Measurements from ENCODE around the gene ZFYVE28.
"Not testable (repeated sequence)": the region's sequence is repeated elsewhere in the genome, so short reads cannot be mapped to it uniquely, and the experiment has no call there.

ZFYVE28 gene

DNA sequence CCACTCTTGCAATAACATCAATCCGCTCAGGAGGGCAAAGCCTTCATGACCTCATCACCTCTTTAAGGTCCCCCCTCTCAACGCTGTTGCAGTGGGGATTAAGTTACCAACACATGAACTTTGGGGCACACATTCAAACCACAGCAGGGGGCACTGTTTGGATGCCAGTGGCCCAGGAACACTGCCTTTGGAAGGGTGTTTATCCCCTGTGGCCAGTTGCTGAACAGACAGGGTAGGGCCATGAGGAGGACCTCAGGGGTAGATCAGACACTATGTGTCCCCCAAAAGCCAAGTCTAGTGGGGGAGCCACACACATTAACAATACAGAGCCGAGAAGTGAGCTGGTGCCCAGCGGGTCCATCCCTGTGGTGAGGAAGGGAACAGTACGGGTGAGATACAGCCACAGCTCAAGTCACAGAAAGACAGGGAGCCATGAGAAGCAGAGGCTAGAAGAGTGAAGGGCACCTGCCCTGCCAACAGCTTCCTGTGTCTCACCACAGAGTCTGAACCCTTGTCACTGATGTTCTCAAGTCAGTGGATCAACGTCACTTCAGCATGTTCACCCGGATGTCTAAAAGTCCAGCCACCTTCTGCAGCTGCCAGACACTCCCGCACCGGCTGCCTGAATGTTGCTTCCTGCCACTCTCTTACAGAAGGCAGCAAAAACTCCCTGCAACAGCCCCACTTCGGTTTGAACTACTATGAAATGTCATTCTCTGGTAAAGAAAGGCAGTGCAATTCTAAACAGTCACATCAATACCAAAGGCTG is 136.7 kb downstream of the ZFYVE28 start:
- peak; percentile 84 for DNase-seq

GRCh38 chr4:2280531-2281300 is 137.7 kb downstream of the ZFYVE28 start:
- DNase-seq, result no peak

- no peak for DNase-seq
Observed at GRCh38 chr4:2277956-2278355, 140.5 kb downstream of the ZFYVE28 start.

DNA sequence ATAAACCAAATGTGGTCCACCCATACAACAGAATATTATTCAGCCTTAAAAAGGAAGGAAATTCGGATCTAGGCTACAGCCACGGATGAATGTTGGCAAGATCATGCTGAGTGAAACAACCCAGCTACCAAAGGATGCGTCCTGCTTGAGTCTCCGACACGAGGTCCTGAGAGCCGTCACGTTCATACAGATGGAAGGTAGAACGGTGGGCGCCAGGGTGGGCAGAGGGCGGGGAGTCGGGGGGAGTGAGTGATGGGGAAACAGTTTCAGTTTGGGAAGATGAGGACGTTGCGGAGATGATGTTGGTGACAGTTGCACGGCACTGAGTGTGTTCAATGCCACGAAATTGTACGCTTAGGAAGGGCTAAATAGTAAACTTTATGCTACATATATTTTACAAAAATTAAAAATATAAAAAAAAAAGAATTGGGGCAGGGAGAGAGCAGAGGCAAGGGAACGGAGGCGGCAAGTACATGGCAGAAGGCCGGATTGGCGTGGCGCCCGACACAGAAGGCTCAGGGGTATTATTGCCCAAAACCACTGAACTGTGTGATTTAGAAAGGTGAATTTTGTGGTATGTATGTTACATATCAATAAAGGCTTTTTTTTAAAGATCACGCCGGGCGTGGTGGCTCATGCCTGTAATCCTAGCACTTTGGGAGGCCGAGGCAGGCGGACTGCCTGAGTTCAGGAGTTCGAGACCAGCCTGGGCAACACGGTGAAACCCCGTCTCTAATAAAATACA is 141.7 kb downstream of the ZFYVE28 start:
- no peak for DNase-seq

DNA sequence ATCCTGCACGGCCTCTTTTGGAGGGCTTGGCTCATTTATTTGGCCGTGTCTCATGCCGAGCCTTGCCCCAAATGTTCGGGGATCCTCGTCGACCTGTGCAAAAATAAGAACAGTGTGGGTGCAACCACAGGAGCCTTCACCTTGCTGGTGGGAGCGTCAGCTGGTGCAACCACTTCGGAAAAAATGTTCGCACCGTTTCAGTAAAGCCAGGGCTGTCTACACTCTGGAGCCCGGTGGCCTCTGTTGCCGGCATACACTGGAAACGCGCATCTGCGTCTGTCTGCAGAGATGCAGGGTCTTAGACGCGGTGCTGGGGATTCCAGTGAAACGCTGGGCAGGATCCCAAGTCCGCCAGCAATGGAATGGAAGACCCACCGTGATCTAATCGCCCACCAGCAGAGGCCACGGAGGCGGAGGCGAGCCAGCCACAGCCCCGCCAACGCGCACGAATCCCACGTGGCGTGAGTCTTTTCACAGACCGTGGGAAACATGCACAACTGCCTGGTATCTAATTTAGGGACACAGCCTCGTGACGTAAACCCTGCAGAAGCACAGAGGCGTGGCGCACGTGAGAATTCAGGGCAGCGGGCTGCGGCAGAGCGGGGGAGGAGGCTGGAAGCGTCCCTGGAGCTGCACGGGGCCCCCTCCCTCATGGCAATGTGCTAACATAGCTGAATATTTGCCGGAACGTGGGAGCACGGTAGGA is 142.7 kb downstream of the ZFYVE28 start:
- DNase-seq, result no peak

DNA sequence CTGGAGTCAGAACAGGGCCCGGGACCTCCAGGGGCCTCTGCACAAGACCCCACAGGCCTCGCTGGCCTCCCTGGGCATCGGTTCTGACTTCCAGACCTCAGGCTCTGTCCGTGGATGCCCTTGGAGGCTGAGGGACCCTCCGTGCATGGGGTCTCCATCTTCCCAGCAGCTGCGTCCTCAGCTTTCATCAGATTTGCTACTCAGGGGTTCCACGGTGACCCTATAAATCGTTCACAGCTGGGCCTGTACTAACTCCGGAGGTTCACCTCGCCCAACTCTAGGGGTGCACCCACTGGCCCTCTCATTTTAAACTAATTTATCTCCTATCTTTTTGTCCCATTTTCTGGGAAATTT is 143.4 kb downstream of the ZFYVE28 start:
- not testable (repeated sequence) for DNase-seq

DNA sequence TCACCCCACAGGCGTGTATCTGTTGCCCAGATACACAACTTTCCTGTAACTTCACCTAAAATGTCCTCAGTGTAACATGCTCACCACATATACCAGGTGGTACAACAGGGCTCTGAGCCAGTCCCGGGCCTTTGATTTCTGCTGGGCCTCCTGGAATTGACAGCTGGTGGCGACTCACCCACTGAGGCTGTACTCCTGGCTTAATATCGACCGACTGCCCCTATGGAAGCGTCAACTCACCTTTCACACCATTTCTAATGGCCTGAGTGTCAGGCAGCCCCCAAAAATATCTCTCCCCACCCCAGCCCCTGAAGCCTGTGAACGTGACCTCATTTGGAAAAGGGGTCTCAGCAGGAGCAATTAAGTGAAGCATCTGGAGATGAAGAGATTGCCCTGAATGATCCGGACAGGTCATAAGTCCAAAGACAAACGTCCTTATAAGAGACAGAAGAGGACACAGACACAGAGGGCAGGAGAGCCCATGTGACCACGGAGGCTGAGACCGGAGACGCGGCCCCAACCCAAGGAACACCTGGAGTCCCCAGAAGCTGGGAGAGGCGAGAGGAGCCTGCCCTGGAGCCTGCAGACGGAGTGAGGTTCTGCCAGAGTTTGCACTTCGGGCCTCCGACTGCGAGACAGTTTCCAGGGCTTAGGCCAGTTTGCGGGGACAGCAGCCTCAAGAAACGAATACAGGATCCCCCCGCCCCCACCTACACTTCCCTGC is 144.0 kb downstream of the ZFYVE28 start:
- no peak for DNase-seq

DNA sequence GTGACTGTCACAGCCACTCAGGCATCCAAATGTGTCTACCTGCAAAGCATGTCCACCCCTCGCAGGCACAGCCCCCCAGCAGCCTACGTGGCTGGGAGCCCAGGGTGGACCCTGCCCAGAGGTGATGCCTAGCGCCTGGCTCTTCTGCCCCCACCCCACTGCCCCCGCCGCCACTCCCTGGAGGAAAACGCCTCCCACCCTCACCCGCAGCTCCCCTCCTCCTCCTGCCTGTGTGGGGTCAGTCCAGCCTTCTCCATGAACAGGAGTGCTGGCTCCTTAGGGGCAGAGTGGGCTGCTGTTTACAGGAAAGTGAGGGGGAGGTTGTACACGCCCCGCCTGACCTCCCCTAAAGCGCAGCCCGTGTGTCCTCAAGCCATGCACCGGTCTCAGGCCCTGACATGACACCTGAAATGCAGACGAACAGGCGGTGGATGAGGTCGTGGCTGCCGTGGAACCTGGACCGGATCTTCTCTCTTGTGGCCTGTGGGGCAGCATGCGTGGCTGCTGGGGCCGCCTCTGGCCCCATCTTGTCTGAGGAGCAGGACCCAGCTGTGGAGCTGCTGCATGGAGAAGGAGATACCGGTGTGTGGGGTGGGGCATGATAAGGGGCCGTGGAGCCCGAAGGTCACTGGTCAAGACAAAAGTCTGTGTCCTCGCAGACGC is 144.7 kb downstream of the ZFYVE28 start:
- DNase-seq, result no peak

- DNase-seq, result no peak
Observed at GRCh38 chr4:2273221-2273620, 145.2 kb downstream of the ZFYVE28 start.

DNA sequence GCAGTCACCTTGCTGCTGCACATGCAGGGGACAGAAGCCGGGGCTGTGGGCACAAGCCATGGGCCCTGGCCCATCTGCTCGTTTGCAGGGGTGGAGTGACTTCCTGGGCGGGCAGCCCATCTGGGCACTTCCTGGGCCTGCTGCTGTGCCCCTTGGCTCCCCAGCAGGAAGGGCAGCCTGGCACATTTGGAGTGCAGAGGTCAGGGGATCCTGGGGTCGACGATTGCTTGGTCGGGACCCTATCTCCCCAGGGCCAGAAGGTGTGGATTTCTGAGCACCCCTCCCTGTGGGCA is 145.7 kb downstream of the ZFYVE28 start:
- no peak for DNase-seq

DNA sequence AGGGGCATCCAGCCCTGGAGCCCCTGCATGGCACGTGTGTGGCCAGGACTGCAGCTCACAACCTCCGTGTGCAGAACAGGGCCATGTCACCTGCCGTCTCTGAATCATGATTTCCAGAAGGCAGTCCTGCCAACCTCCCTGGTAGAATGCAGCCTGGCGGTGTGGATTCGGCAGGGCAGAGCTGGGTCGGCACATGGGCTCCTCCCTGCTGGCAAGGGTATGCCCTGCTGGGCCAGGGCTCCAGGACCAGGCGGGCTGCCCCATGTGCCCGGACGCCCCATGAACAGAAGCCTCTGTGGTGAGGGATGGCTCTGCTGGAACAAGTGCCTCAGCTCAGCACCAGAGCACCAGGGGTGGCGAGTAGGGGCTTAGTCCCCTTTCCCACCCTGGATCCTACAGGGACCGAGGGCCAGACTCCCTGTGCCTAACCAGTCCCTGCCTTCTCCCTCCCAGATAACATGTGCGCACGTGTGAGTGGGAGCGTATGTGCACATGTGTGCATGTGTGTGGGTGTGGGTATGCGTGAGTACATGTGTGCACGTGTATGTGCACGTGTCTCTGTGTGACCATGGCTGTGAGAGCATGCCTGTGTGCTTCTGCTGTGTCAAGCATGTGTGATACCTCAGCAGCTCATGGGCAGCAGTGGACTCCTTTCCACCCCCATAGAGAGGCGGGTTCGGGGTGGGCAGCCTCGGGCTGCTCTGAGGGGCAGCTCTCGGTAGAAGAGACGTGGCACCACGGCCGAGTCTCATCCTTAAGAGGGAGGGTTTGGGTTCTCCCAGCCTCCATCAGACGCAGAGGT is 146.2 kb downstream of the ZFYVE28 start:
- no peak for DNase-seq

DNA sequence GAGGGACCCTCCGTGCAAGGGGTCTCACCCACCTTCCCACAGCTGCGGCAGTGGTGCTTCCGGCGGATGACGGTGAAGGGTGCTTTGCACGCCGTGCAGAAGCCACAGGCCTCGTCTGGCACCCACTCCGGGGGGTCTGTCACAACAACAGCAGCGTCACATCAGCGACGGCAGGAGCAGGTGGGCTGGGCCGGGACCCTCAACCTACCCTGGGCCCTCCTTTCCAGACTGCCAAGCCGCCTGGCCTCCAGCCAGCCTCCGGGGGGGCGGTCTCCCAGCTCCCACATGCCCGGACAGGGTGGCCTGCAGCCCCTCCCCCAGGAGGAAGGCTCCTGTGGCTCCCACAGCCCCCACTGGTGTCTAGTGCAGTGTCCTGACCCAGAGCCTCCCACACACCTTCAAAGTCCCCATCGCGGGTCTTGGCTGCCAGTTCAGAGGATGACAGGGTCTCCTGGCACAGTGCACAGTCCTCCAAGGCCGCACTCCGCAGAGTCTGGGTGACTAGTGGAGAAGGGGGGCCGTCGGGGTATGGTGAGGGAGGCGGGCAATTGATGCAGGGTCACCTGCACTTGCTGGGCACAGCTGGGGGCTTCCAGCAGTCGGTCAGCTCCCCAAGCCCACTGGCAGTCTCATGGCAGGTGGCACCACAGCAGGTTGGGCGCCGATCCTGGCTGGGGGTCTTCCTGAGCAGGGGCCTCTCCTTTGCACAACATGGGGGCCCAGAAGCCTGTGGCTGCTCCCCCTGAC is 147.0 kb downstream of the ZFYVE28 start:
- no peak for DNase-seq

DNA sequence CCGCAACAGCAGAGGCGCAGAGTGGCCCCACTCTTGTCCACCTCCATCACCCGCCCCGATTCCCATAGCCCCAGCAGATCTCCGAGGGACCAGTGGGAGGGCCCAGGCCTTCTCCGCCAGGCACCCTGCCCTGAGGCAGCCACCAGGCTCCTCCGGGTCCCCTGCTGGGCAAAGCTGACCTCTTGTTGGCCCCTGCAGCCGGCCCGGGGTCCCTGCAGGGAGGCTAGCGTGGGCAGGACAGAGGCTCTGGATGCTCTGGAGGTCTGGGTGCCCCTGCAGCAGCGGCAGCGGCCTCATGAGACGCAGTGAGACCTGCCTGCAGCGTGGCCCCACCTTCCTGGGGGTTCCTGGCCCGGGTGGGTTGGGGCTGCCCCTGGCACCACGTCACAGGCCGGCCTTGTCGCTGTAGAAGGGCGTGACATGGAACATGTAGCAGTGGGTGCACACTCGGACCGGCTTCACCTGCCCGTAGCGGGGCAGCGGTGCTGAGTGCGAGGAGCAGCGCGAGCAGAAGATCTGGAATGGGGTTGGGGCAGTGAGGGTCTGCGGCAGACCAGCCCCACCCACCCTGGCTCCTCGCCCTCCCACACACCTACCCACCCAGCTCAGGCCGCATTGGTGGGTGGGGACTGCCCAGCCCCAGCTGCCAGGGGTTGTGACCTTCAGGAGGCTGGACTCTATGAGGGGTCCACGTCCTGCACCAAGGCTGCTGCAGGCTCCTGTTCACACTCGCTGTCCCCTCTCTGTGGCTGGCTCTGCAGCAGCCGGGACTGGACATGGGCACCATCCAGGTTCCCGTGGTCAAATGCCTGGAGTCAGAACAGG is 147.9 kb downstream of the ZFYVE28 start:
- DNase-seq, result no peak

- DNase-seq, result no peak
Observed at GRCh38 chr4:2269618-2270163, 148.8 kb downstream of the ZFYVE28 start.

GRCh38 chr4:2269206-2269531 is 149.3 kb downstream of the ZFYVE28 start:
- no peak for DNase-seq

- no peak for DNase-seq
Observed at GRCh38 chr4:2268357-2269205, 149.9 kb downstream of the ZFYVE28 start.

DNA sequence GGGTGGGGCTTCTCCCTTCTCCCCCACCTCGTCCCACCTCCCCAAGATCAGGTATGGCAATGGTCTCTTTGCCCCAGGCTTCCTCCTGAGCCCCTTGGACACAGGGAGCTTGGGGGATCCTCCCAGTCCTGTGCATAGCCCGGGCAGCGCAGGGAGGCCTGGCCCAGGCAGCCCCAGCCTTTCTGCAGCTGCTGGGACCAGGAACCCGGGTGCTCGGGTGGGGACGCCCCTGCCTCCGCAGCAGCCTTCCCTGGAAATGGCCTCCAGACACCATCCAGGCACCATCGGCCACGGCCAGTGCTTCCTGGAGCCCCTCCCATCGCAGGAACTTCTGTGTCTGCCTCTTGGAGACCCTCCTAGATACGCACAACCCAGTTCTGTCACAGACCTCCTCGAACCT is 150.6 kb downstream of the ZFYVE28 start:
- no peak for DNase-seq

DNA sequence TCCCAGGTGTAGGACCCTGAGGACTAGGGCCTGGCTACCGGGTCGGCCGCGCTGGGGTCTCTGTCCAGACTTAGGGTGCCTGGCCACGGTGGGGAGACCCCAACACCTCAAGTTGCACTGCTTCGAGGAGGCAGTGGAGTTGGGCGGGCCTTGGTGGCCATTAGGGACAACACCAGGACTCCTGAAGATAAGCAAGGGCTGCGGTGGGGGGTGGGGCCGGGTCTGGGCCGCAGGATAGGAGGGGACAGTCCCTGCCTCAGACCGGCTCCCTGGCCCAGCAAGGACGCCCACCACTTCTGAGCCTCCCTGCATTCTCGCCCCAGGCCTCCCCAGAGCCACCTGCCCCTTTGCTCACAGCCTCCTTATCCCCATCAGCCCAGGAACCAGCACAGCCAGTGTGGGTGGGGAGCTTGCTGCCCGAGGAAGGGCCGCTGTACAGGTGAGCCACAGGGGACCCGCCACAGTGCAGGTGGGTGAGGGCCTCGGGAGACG is 151.1 kb downstream of the ZFYVE28 start:
- no peak for DNase-seq
